ENCODE data around the gene ZEB2.

ZEB2 gene

DNA sequence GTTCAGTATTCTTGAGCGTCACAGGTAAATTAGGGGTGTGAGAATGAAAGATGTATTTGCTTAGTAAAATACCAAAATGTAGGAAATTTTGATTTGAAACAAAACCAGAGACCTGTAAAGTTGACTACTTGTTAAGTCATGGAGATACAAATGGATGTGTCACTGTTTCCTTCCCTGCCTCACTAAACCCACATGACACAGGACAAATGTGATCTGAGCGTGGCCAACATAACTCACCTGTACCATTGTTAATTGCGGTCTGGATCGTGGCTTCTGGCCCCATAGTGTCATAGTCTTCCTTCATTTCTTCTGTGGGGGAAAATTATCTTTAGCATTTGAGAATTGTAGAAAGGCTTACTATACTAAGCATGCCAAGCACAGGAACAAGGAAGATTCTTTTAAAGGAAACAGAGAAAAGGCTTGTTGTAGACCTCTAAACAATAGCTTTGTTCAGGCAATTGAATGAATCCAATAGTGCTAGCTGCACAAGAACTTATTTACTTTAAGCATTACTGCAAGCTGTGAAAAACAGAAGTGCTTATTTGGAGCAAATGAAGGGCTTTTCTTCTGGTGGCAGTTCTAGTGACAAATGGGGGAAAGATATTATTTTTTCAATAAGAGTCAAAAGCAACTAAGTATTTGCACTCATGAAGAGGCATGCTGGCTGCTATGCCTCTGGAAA, 95.2 kb downstream of the ZEB2 start:
- peak in 1 of 3 experiments; percentile 5 for DNase-seq (ENCODE audit: low read depth in 3 of 3)

DNA sequence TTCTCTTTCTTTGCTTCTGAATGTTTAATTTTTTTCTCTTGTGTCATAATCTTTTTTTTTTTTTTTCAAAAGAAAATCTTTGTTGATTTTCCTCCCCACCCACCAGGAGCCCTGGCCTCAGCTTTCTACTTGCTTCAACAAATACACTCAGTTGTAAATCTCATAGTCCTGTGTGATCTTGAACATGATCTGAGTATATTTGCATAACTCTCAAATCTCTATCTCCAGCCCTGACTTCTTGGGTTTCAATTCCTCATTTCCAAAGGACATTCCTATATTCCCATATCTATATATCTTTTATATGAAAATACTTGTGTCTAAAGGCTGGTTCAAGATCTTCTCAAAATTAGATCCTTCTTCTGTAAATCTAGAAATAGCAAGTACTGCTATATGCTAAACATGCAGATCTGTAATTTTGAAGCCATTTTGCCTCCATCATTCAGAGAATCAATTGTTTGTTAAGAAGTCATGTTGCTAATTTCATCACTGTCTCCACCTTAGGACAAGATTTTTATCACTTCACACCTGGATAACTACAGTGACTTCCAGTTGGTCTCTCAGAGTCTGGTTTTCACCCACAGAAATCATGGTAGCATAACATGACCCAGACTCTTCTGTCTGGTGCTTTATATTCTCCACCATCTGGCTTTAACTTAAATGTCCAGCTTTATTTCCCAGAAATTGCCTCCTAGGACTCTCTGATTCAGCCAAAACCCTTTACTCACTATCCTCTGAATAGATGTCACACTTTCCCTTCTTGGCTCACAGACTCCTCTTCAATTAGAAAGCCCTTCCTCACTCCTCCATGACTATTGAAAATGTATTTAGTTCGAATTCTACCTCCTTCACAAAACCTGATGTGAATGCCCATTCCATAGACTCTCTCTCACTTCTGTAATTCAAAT, 98.1 kb downstream of the ZEB2 start:
- DNase-seq (ENCODE audit: low read depth in 3 of 3): no peak

DNA sequence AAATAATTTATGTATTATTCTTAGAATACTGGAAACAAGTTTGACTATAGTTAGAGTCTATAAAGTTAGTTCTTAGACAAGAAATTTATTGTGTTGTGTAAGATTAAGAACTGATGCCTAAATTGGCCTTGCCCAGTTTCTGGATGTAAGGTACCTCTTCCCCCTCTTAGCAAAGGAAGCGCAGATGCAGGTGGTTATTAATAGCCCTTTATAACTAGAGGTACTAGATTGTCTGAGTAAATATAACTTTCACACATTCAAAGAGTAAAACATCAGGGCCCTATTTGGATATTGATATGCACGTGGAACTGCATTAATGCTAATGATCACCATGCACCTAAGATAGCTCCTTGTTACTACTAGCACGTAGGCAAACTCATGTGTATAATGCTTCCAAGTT, 100.7 kb downstream of the ZEB2 start:
- no peak for DNase-seq (ENCODE audit: low read depth in 3 of 3)

- no peak for DNase-seq (ENCODE audit: low read depth in 3 of 3)
These were observed 104.5 kb downstream of the ZEB2 start for GRCh38 chr2:144415386-144415785.

- no peak for DNase-seq (ENCODE audit: low read depth in 3 of 3)
These were observed 105.5 kb downstream of the ZEB2 start for GRCh38 chr2:144414324-144414845.

DNA sequence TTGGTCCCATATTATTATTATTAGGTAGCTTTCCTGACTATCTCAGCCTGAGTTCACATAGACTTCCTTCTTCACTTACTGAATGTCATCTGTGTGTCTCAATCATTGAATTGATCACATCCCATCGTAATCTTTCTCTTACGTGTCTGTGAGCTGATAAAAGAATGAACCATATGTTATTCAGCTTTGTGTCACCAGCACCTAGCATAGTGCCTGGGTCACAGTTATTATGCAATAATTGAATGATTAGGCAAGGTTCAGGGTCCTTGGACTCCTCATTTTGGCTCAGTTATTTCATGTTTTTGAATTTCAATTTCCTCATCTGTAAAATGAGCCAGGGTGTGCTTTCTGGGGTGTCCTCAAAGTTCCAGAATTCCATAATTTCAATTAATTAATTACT, 107.2 kb downstream of the ZEB2 start:
- DNase-seq (ENCODE audit: low read depth in 3 of 3): no peak

- DNase-seq (ENCODE audit: low read depth in 3 of 3): no peak
These were observed 108.4 kb downstream of the ZEB2 start for GRCh38 chr2:144411473-144411872.

- no peak for DNase-seq (ENCODE audit: low read depth in 3 of 3)
These were observed 110.7 kb downstream of the ZEB2 start for GRCh38 chr2:144409241-144409640.

- DNase-seq (ENCODE audit: low read depth in 3 of 3): no peak
These were observed 112.7 kb downstream of the ZEB2 start for GRCh38 chr2:144407262-144407661.

GRCh38 chr2:144405982-144406788, 113.7 kb downstream of the ZEB2 start:
- no peak for DNase-seq (ENCODE audit: low read depth in 3 of 3)

DNA sequence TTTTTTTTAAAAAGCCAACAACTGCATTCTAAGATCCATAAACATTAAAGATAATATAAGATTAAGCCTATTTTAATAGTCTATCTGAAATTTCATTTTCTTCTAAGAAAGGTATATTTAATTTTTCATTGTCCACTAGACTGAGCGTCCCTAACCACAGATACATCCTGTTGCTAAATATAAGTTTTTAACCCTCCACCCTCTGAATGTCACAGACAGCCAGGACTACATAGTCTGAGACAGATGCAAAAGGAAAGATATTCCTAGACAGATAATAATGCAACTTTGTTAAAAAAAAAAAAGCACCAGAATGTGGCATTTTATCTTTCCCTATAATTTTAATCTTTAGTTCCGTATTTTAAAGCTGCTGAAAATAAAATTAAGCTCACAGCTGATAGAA, 114.6 kb downstream of the ZEB2 start:
- no peak for DNase-seq (ENCODE audit: low read depth in 3 of 3)

GRCh38 chr2:144404586-144405314, 115.2 kb downstream of the ZEB2 start:
- DNase-seq (ENCODE audit: low read depth in 3 of 3): no peak

- DNase-seq (ENCODE audit: low read depth in 3 of 3): no peak
These were observed 116.0 kb downstream of the ZEB2 start for GRCh38 chr2:144403933-144404332.

DNA sequence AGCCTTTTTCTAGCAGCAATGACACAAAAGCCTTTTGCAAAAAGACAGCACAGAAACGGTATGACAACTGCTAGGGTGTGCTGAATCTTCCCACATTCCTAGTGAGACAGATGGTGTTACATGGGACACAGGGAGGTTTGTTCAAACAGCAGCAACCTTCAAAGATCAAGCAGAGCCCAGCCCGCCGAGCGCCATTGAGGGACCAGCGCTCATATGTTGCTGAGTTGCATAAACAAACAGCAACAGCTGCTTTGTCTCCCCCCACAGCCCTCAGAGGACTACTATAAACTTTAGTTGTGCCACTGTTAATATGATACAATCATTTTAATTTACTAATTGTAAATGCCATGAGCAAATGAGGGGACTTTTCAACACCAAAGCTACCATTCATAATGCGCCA, 117.7 kb downstream of the ZEB2 start:
- no peak for DNase-seq (ENCODE audit: low read depth in 3 of 3)

GRCh38 chr2:144401036-144401435, 118.9 kb downstream of the ZEB2 start:
- no peak for DNase-seq (ENCODE audit: low read depth in 3 of 3)

- no peak for DNase-seq (ENCODE audit: low read depth in 3 of 3)
These were observed 123.6 kb downstream of the ZEB2 start for GRCh38 chr2:144396318-144396717.

DNA sequence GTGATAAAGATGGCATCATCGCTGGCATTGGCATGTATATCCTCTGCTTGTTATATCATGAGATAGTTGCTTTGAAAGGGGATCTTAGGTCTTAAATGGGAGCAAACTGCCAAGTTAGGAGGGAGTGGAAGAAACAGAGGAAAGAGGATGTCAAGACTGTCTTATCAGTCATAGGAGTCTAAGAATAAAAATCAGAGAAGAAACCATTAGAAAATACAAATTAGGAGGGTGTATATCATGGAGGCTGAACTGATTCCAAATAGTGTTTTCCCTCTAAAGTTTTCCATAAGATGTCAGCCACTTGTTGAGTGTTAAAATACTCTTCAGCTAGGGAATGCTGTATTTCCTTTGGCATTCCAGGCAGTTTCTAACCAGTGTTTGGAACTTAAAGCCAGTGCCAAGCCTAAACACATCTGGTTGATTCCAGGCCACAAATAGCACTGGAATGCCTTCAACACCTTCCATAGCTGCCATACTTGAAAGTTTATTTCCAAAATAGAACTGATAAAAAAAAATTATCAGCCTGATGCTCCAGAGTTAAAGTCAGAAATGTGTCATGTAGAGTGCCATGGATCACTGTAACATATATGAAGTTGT, 129.4 kb downstream of the ZEB2 start:
- no peak for DNase-seq (ENCODE audit: low read depth in 3 of 3)

DNA sequence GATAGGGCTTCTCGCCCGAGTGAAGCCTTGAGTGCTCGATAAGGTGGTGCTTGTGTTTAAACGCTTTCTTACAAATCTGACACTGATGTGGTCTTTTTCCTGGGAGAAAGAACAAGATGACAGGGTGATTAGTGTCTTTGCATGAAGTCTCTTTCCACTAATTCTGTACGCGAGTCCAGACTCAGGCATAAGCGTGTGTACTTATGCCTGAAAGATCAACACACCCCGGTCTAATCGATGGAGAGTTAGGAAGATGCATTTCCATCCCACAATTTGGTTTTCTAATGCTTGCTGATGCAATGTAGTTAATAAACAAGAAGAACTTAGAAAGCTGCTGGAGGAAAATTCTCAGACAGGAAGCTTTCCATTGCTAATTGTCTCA, 130.0 kb downstream of the ZEB2 start:
- DNase-seq (ENCODE audit: low read depth in 3 of 3): no peak

- no peak for DNase-seq (ENCODE audit: low read depth in 3 of 3)
These were observed 130.6 kb downstream of the ZEB2 start for GRCh38 chr2:144389151-144389929.

DNA sequence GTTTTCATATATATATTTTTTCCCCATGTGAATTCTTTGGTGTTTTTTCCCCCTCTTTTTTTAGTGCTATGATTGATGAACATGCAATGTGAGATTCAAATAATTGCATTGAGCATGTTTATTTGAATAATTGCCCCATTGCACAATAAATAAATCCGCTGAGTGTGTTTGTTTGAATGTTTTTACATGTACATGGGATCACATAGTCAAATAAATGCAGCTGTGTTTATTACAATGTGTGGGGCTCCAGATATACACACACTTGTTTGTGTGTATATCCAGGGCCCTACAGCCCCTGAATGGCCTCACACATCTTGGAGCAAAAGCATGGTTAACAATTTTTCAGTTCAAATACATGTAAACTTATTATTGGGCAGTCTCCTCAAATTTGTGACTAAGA, 134.5 kb downstream of the ZEB2 start:
- DNase-seq (ENCODE audit: low read depth in 3 of 3): no peak
